CD4-positive, alpha-beta T cell (primary cell): ENCODE data around the gene CCDC12. TPM values are rescaled to one million over a fixed set of nuclear protein-coding genes. Genes with fewer than 3 reads are reported as not detected.

Experiments used
- ATAC-seq: fragments of 200-7000 bp; cut with Tn5 transposase; one replicate; pipeline ENCODE4 v1.10.0; 2022; ENCODE audit warnings: mild to moderate bottlenecking; ENCODE audit not compliant: poor library complexity
- CTCF ChIA-PET: fragments of 350-600 bp; sonication (Branson Sonifier 250); formaldehyde crosslinking; loops from one replicate; lab custom pipeline; 2021; ENCODE audit warnings: antibody characterized with exemption, inconsistent platforms; lab: Charles Lee
- POLR2A ChIA-PET: fragments of 350-600 bp; sonication (Branson Sonifier 250); formaldehyde crosslinking; loops from one replicate; lab custom pipeline; 2021; ENCODE audit warnings: antibody characterized with exemption, inconsistent platforms; lab: Charles Lee
- DNase-seq, 14 experiments: peaks; one replicate each; pipeline ENCODE4 v3.0.0-alpha.2; 2013 to 2020; ENCODE audit warnings: mixed read lengths in 2 of 14
- H3K27ac ChIP-seq, 2 donors: one replicate each; pipeline versions ENCODE4 v1.5.1 to v1.7.0; 2013; ENCODE audit warnings: low read length in 2 of 2, low read depth in 1 of 2, mild to moderate bottlenecking in 1 of 2
- H3K27me3 ChIP-seq, 2 experiments: 1 replicate in 1 of 2; 2 replicates in 1 of 2; pipeline versions ENCODE4 v1.6.1 to v1.7.0; 2013; ENCODE audit warnings: low read length in 2 of 2, control low read depth in 1 of 2, mild to moderate bottlenecking in 1 of 2, moderate library complexity in 1 of 2; ENCODE audit not compliant: insufficient read depth in 2 of 2, control insufficient read depth in 1 of 2
- H3K36me3 ChIP-seq: one replicate; pipeline ENCODE4 v1.6.1; 2013; ENCODE audit warnings: low read length, control low read depth; ENCODE audit not compliant: insufficient read depth
- H3K4me1 ChIP-seq: one replicate; pipeline ENCODE4 v1.6.1; 2013; ENCODE audit warnings: low read length, control low read depth; ENCODE audit not compliant: insufficient read depth
- H3K4me3 ChIP-seq: one replicate; pipeline ENCODE4 v1.5.1; 2013; ENCODE audit warnings: mild to moderate bottlenecking, low read length, moderate library complexity
- H3K9me3 ChIP-seq, 2 experiments: 1 replicate in 1 of 2; 2 replicates in 1 of 2; pipeline versions ENCODE4 v1.6.1 to v1.7.0; 2013; ENCODE audit warnings: low read length in 2 of 2, mild to moderate bottlenecking in 2 of 2, control low read depth in 1 of 2, moderate library complexity in 1 of 2; ENCODE audit not compliant: control insufficient read depth in 1 of 2, insufficient read depth in 1 of 2
- H3K27ac Mint-ChIP-seq: one replicate; pipeline ENCODE4 v1.8.0; 2020; ENCODE audit warnings: mixed read lengths
- H3K27me3 Mint-ChIP-seq: one replicate; pipeline ENCODE4 v1.8.0; 2021; ENCODE audit warnings: mixed read lengths
- H3K36me3 Mint-ChIP-seq: one replicate; pipeline ENCODE4 v1.8.0; 2021; ENCODE audit warnings: low read depth, mixed read lengths
- H3K4me1 Mint-ChIP-seq: one replicate; pipeline ENCODE4 v1.8.0; 2021; ENCODE audit warnings: low read depth, mixed read lengths
- H3K4me3 Mint-ChIP-seq: one replicate; pipeline ENCODE4 v1.8.0; 2020; ENCODE audit warnings: mild to moderate bottlenecking, mixed read lengths
- H3K9me3 Mint-ChIP-seq: one replicate; pipeline ENCODE4 v1.8.0; 2020; ENCODE audit warnings: mixed read lengths
- intact Hi-C, 2 experiments: fragments of 100-400 bp; cut with DNase I in 1 of 2; cut with micrococcal nuclease in 1 of 2; formaldehyde crosslinking; loops; one replicate each; pipeline versions ENCODE4 v1.15.1 to v1.9.0; 2023 to 2025; cut with DNase I, micrococcal nuclease
- total RNA-seq, 174 experiments: library from RNA in 2 of 174; stranded (reverse) in 2 of 174; gene quantifications; one replicate each; pipeline ENCODE4 v1.2.3 and lab custom pipeline; 2021 to 2026
- TF ChIP-seq, protein P1 (sequence below): fragments of 200-600 bp; IDR thresholded peaks from one replicate; pipeline ENCODE4 v1.8.0; 2022; ENCODE audit warnings: antibody characterized with exemption, mild to moderate bottlenecking

Gene CCDC12
- total RNA-seq, 2 experiments from 2014 or later, result 57.5 to 59.5 TPM

DNA sequence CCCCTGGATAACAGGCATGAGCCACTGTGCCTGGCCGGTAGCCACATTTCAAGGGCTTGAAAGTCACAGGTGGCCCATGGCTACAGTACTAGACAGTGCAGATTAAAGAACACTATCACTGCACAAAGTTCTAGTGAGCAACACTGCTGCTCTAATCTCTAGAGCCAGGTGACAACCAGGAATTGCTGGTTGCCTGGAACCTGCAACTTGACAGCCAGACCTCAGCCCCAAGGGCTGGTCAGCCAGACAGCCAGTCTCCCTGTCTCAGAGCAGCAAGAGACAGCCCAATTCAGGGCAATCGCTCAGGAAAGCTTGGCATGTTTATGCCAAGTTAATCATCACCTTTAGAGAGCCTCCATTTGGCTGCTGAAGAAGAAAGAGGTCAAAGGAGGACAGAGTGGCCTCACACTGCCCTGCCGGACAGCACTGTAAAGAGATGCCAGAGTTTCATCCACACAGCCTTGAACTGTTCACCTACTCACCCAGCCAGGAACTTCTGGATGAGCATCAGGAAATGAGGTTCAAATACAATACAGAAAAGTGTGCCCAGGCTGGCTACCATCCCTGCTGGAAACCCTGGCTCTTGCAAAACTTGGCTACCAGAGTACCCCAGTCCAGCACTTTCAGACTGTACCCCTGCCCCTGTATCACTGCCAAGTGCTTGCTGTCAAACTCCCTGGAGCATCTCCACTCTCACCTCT is 6.0 kb downstream of the CCDC12 start:
- H3K36me3 Mint-ChIP-seq, result peaks cover 74% of the 10 kb centered on the region
- ATAC-seq (no peak), DNase-seq (no peak)
- ChIA-PET CTCF (interaction anchor here (0.7 kb wide), 1 partner anchor 9 kb away, joined by 3 read pairs; the partner anchor contains the start of gene NBEAL2), POLR2A (interaction anchor here (1.2 kb wide), 1 partner anchor 15 kb away, joined by 3 read pairs; no protein-coding TSS in a partner anchor)
- peak overlapping the region; percentile 31 for H3K4me3 Mint-ChIP-seq
- TF ChIP-seq, protein P1, sequence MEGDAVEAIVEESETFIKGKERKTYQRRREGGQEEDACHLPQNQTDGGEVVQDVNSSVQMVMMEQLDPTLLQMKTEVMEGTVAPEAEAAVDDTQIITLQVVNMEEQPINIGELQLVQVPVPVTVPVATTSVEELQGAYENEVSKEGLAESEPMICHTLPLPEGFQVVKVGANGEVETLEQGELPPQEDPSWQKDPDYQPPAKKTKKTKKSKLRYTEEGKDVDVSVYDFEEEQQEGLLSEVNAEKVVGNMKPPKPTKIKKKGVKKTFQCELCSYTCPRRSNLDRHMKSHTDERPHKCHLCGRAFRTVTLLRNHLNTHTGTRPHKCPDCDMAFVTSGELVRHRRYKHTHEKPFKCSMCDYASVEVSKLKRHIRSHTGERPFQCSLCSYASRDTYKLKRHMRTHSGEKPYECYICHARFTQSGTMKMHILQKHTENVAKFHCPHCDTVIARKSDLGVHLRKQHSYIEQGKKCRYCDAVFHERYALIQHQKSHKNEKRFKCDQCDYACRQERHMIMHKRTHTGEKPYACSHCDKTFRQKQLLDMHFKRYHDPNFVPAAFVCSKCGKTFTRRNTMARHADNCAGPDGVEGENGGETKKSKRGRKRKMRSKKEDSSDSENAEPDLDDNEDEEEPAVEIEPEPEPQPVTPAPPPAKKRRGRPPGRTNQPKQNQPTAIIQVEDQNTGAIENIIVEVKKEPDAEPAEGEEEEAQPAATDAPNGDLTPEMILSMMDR, result no peak
- intact Hi-C loops, result no loop called here
- H3K27ac ChIP-seq, result no peak overlapping the region
- H3K4me1 Mint-ChIP-seq, result peaks cover 87% of the 10 kb centered on the region
- no peaks in the 10 kb centered on the region for H3K27me3 Mint-ChIP-seq
- H3K9me3 Mint-ChIP-seq, result no peaks in the 10 kb centered on the region
- H3K36me3 ChIP-seq, result peaks cover 28% of the 10 kb centered on the region
- H3K4me1 ChIP-seq, result peaks cover 93% of the 10 kb centered on the region
- H3K27ac Mint-ChIP-seq, result peak overlapping the region; percentile 73
- H3K9me3 ChIP-seq, result no peaks in the 10 kb centered on the region
- H3K4me3 ChIP-seq, result no peak overlapping the region
- H3K27me3 ChIP-seq, result no peaks in the 10 kb centered on the region

DNA sequence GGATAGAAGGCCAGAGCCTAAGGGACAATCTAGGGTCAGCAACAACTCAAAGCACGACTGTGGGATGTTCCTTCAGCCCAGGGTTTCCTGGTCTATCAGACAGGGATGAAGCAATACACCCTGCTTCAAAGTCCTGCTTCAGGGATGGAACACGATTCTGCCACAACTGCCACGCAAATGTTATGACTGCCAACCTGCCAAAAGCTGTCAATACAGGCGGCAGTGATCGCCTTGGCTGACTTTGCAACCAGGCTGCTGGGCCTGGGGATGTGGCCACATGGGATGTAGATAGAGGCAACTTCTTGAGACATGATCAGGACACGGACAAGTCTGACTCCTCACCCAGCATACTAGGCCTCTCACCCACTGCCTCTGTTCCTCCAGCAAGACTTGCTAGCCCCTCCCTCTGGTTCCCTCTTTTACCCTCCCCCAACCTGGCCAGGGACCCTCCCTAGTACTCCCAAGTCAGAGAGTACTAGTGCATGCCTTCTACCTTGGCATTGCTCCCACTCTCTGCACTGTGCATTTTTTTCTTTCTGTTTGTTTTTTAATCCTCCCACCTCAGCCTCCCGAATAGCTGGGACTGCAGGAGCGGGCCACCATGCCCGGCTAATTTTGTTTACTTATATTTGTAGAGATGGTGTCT is 7.6 kb downstream of the CCDC12 start:
- POLR2A ChIA-PET, result interaction anchor here (2.2 kb wide), 1 partner anchor 11 kb away, joined by 5 read pairs; the partner anchor contains the start of gene NBEAL2
- H3K27ac ChIP-seq, result no peak overlapping the region
- peak overlapping the region; percentile 33 for H3K27ac Mint-ChIP-seq

DNA sequence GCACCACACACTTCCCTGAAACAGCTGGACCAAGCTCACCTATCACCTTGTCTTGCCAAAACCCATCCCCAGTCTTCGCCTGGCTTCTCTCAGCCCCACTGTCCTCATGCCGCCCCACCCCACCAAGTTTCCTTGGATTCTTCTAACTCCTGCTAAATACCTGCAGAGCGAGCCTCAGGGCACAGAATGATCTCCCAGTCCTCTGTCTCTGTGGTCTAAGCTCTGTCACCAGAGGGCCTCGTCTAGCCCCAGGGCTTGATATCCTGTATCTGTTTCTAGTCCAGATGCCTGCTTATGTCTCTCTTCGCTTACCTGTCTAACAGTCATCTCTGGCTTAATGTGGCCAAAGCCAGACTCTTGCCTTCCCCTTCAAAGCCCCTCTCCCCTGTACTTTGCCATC is 9.7 kb downstream of the CCDC12 start:
- TF ChIP-seq, protein P1, result no peak
- H3K27me3 Mint-ChIP-seq, result no peaks in the 10 kb centered on the region
- peaks cover 36% of the 10 kb centered on the region for H3K36me3 ChIP-seq
- H3K27ac Mint-ChIP-seq, result peak overlapping the region; percentile 68
- peaks cover 75% of the 10 kb centered on the region for H3K4me1 Mint-ChIP-seq
- no peaks in the 10 kb centered on the region for H3K9me3 Mint-ChIP-seq
- peaks cover 71% of the 10 kb centered on the region for H3K36me3 Mint-ChIP-seq
- peaks cover 67% of the 10 kb centered on the region for H3K4me1 ChIP-seq
- CTCF ChIA-PET, result interaction anchor here (1.1 to 2.0 kb wide), 3 partner anchors 19 to 72 kb away, joined by 3 to 6 read pairs (median 3); no protein-coding TSS in a partner anchor
- POLR2A ChIA-PET, result interaction anchor here (0.9 to 2.2 kb wide), 3 partner anchors 10 to 19 kb away, joined by 3 to 5 read pairs (median 5); partner anchors contain the start of genes CCDC12 and NBEAL2
- intact Hi-C loops, result loop anchor here in 1 of 2 experiments (5.0 kb wide), 1 partner anchor 45 kb away; no protein-coding TSS in a partner anchor
- H3K27me3 ChIP-seq, result no peaks in the 10 kb centered on the region
- no peak overlapping the region for H3K4me3 ChIP-seq
- ATAC-seq (peak; percentile 43), DNase-seq (no peak)
- H3K4me3 Mint-ChIP-seq, result peak overlapping the region; percentile 3
- H3K9me3 ChIP-seq, result no peaks in the 10 kb centered on the region
- H3K27ac ChIP-seq, result no peak overlapping the region

More for the DNA sequence above, 7.6 kb downstream of the CCDC12 start:
- Mint-ChIP-seq H3K4me1 (peaks cover 78% of the 10 kb centered on the region), H3K9me3 (no peaks in the 10 kb centered on the region), H3K27me3 (no peaks in the 10 kb centered on the region), H3K4me3 (no peak overlapping the region), H3K36me3 (peaks cover 69% of the 10 kb centered on the region)
- TF ChIP-seq, protein P1, result no peak
- intact Hi-C loops, result loop anchor here in 1 of 2 experiments (5.0 kb wide), 1 partner anchor 43 kb away; no protein-coding TSS in a partner anchor
- Histone ChIP-seq H3K27me3 (no peaks in the 10 kb centered on the region), H3K36me3 (peaks cover 28% of the 10 kb centered on the region), H3K4me1 (peaks cover 85% of the 10 kb centered on the region), H3K4me3 (no peak overlapping the region), H3K9me3 (no peaks in the 10 kb centered on the region)
- DNase-seq (no peak), ATAC-seq (no peak)
- CTCF ChIA-PET, result no interaction called here
